Panc1 (cell line): ENCODE results near the gene TENM3.

Experiments used
- CTCF ChIP-seq: fragments of 450-650 bp; IDR thresholded peaks from 2 replicates; pipeline ENCODE4 v1.5.1; 2017; ENCODE audit warnings: mild to moderate bottlenecking
- REST ChIP-seq, 2 experiments: IDR thresholded peaks; 2 replicates each; pipeline ENCODE4 v1.6.1; 2011 to 2012; ENCODE audit warnings: low read depth in 2 of 2, control low read depth in 1 of 2, low read length in 1 of 2, mild to moderate bottlenecking in 1 of 2, moderate library complexity in 1 of 2; ENCODE audit not compliant: insufficient read depth in 1 of 2

GRCh38 chr4:182775075-182775474, 531.9 kb downstream of the TENM3 start:
- TF ChIP-seq CTCF = no peak
- TF ChIP-seq REST (IDR thresholded peaks at IDR 0.05; ENCODE audit: insufficient read depth in 1 of 2, low read depth in 2 of 2, low read length in 1 of 2) = no peak
